ENCODE results near the gene ITPKC. TPM values are rescaled to one million over a fixed set of nuclear protein-coding genes. Genes with fewer than 3 reads are reported as not detected.

Gene ITPKC
- total and polyA plus RNA-seq, 12 donors = 6.2 to 17.3 (median 9.4) TPM

GRCh38 chr19:40777937-40778705 is 61.2 kb downstream of the ITPKC start, which contains the start of gene RAB4B:
Gene RAB4B, plus strand, starts transcription at chr19:40778247. Its CDS starts 129 bp downstream, at chr19:40778376.
- peak within 1 kb of the TSS; percentile 43 to 84 (median 74) for H3K4me3 ChIP-seq
- intact Hi-C loops (cut with DNase I) = loop anchor here in 5 of 10 donors (1.0 to 2.0 kb wide), 4 partner anchors 19 to 61 kb away; partner anchors contain the start of genes COQ8B (in 1 of the 5), EGLN2 (in 1 of the 5) and ITPKC (in 1 of the 5)
- H3K27me3 ChIP-seq = no peaks in the 10 kb centered on the region
- H3K9me3 ChIP-seq = no peaks in the 10 kb centered on the region
- H3K36me3 ChIP-seq = peaks cover 0 to 16% (median 0%) of the 10 kb centered on the region in 9 donors
- peak within 1 kb of the TSS; percentile 89 to 100 (median 96) for H3K27ac ChIP-seq
- DNase-seq = peak; percentile 100
- peak in 1 of 9 donors; percentile 22 for TF ChIP-seq CTCF (IDR thresholded peaks at IDR 0.05)
- H3K4me1 ChIP-seq = peaks cover 7 to 25% (median 14%) of the 10 kb centered on the region in 9 donors
- ATAC-seq = peak; percentile 95 to 98 (median 97)
- 0 to 1% methylated on average over 55 to 56 of the region's 56 CpGs for WGBS, 2 donors

- peak overlapping the region in 9 of 10 donors; percentile 89 to 100 (median 97) for H3K27ac ChIP-seq
- DNase-seq (no peak), ATAC-seq (no peak)
- H3K27me3 ChIP-seq = no peaks in the 10 kb centered on the region
- peaks cover 7 to 25% (median 14%) of the 10 kb centered on the region in 9 donors for H3K4me1 ChIP-seq
- H3K4me3 ChIP-seq = peak overlapping the region; percentile 42 to 84 (median 74)
- WGBS, 2 donors = 12% methylated on average over 7 of the region's 7 CpGs
- no peak for TF ChIP-seq CTCF (IDR thresholded peaks at IDR 0.05)
- peaks cover 0 to 19% (median 0%) of the 10 kb centered on the region in 9 donors for H3K36me3 ChIP-seq
- intact Hi-C loops (cut with DNase I) = loop anchor here in 5 of 10 donors (1.0 to 2.0 kb wide), 4 partner anchors 19 to 62 kb away; partner anchors contain the start of genes COQ8B (in 1 of the 5), EGLN2 (in 1 of the 5) and ITPKC (in 1 of the 5)
- no peaks in the 10 kb centered on the region for H3K9me3 ChIP-seq
Measured at GRCh38 chr19:40778706-40779284, 61.9 kb downstream of the ITPKC start.

GRCh38 chr19:40780582-40780981 is 63.7 kb downstream of the ITPKC start:
- Histone ChIP-seq H3K4me1 (peaks cover 7 to 25% (median 14%) of the 10 kb centered on the region in 9 donors), H3K27me3 (no peaks in the 10 kb centered on the region), H3K9me3 (no peaks in the 10 kb centered on the region), H3K36me3 (peaks cover 0 to 37% (median 0%) of the 10 kb centered on the region in 9 donors), H3K27ac (no peak overlapping the region), H3K4me3 (no peak overlapping the region)
- 96 to 97% methylated on average over 5 of the region's 5 CpGs for WGBS, 2 donors
- intact Hi-C loops (cut with DNase I) = no loop called here
- TF ChIP-seq CTCF (IDR thresholded peaks at IDR 0.05) = no peak
- no peak for DNase-seq
- ATAC-seq = no peak

GRCh38 chr19:40781140-40781539 is 64.2 kb downstream of the ITPKC start:
- no peak overlapping the region for H3K27ac ChIP-seq
- no peaks in the 10 kb centered on the region for H3K9me3 ChIP-seq
- peaks cover 7 to 25% (median 14%) of the 10 kb centered on the region in 9 donors for H3K4me1 ChIP-seq
- H3K4me3 ChIP-seq = no peak overlapping the region
- peaks cover 0 to 37% (median 0%) of the 10 kb centered on the region in 9 donors for H3K36me3 ChIP-seq
- 96% methylated on average over 7 of the region's 7 CpGs for WGBS, 2 donors
- DNase-seq (no peak), ATAC-seq (no peak)
- H3K27me3 ChIP-seq = no peaks in the 10 kb centered on the region
- intact Hi-C loops (cut with DNase I) = no loop called here
- TF ChIP-seq CTCF (IDR thresholded peaks at IDR 0.05) = no peak
